Measurements from ENCODE around the gene SPACA7.

SPACA7 gene

DNA sequence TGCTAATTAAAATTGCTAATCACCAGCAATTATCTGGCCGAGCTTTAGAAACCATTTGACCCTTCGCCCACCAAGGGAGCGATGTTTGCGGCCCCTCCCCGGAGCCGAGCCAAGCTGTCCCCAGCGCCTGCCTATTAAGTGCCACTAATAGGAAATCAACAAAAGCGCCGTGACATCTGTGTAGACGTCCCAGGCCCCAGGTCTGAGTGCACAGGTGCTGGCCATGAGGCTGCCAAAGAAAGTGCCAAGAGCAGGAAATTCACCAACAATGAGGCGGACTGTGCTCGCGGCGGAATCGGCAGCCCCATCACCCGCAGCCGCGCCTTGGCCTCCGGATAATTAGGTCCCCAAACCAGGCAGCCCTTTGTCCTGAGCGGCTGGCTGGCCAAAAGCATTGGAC lies 44.5 kb upstream of the SPACA7 start:
- no peak for DNase-seq (ENCODE audit: low read depth)
- H3K4me3 ChIP-seq (ENCODE audit: control insufficient read depth, low read depth, low read length), result no peak overlapping the region
- TF ChIP-seq, protein P1, sequence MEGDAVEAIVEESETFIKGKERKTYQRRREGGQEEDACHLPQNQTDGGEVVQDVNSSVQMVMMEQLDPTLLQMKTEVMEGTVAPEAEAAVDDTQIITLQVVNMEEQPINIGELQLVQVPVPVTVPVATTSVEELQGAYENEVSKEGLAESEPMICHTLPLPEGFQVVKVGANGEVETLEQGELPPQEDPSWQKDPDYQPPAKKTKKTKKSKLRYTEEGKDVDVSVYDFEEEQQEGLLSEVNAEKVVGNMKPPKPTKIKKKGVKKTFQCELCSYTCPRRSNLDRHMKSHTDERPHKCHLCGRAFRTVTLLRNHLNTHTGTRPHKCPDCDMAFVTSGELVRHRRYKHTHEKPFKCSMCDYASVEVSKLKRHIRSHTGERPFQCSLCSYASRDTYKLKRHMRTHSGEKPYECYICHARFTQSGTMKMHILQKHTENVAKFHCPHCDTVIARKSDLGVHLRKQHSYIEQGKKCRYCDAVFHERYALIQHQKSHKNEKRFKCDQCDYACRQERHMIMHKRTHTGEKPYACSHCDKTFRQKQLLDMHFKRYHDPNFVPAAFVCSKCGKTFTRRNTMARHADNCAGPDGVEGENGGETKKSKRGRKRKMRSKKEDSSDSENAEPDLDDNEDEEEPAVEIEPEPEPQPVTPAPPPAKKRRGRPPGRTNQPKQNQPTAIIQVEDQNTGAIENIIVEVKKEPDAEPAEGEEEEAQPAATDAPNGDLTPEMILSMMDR (IDR thresholded peaks at IDR 0.05; ENCODE audit: control insufficient read depth, insufficient read depth, low read depth, low read length, missing control alignments), result no peak

DNA sequence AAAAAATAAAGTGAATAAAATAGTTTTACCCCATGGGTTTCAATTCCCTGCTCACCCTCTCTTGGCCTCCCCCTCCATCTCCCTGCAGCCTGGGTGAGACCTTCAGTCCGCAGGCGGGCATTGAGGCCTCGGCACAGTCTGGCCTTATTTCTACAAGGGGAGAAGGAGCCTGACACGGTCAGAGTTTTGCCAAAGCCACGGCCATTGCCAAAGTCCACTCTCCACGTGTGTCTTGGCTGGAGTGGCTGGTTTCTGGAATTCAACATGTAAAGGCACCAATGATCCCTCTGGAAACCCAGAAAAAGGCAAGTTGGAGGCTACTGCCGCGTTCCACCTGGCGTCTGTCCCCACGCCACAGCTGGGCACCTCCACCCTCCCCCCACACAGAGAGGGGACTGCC lies 43.4 kb upstream of the SPACA7 start:
- no peak for DNase-seq (ENCODE audit: low read depth)
- H3K4me3 ChIP-seq (ENCODE audit: control insufficient read depth, low read depth, low read length), result no peak overlapping the region
- TF ChIP-seq, protein P1 (IDR thresholded peaks at IDR 0.05; ENCODE audit: control insufficient read depth, insufficient read depth, low read depth, low read length, missing control alignments), result no peak

DNA sequence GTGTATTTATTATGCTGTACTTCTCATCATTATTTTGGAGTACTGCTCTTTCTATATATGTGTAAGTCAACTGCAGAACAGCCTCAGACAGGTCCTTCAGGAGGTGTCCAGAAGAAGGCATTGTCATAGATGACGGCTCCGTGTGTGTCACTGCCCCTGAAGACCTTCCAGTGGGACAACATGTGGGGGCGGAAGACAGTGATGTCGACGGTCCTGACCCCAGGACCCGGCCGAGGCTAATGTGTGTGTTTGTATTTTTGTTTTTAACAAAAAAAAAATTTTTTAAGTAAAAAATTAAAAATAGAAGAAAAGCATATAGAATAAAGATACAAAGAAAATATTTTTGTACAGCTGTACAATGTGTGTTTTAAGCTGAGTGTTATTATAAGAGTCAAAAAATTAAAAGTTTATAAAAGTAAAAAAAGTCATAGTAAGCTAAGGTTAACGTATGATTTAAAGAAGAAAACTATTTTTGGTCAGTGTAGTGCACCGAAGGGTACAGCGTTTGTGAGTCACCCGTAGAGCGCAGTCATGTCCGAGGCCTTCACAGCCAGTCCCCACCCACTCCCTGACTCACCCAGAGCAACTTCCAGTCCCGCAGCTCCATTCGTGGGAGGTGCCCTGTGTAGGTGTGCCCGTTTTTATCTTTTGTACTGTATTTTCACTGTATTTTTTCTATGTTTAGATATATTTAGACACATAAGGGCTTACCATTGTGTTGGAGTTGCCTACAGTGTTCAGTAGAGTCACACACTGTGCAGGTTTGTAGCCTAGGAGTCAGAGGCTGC lies 42.2 kb upstream of the SPACA7 start:
- TF ChIP-seq, protein P1 (IDR thresholded peaks at IDR 0.05; ENCODE audit: control insufficient read depth, insufficient read depth, low read depth, low read length, missing control alignments), result no peak
- no peak for DNase-seq (ENCODE audit: low read depth)
- no peak overlapping the region for H3K4me3 ChIP-seq (ENCODE audit: control insufficient read depth, low read depth, low read length)

DNA sequence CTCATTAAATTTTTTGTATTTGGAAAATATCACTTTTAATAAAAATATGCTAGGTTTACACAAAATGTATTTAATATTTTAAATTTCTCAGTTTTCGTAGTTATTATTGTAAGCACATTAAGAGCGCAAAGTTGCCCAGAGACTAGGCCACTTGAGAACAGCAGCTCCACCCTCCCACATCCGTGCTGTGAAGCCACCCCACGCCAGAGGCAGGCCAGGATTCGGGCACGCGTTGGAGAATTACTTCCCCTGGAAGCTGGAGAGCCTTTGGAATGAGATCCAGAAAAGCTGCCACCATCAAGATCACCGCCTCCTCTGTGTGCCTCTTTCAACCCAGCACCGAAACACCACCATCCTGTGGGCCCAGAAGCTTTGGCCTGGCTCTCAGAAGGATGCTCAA lies 41.0 kb upstream of the SPACA7 start:
- TF ChIP-seq, protein P1 (IDR thresholded peaks at IDR 0.05; ENCODE audit: control insufficient read depth, insufficient read depth, low read depth, low read length, missing control alignments), result no peak
- no peak for DNase-seq (ENCODE audit: low read depth)
- H3K4me3 ChIP-seq (ENCODE audit: control insufficient read depth, low read depth, low read length), result no peak overlapping the region

DNA sequence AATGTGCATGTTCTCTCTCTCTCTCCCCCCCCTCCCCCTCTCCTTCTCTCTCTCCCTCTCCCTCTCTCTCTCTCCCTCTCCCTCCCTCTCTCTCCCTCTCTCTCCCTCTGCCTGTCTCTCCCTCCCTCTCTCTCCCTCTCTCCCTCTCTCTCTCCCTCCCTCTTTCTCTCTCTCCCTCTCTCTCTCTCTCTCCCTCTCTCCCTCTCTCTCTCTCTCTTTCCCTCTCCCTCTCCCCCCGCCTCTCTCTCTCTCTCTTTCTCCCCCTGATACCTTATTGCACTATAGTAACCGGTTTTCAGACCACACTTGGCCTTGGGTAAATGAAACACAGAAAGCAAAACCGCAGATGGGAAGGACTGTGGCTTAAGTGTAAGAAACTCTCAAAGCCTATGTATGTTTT lies 34.7 kb upstream of the SPACA7 start:
- no peak for DNase-seq (ENCODE audit: low read depth)
- TF ChIP-seq, protein P1 (IDR thresholded peaks at IDR 0.05; ENCODE audit: control insufficient read depth, insufficient read depth, low read depth, low read length, missing control alignments), result no peak
- no peak overlapping the region for H3K4me3 ChIP-seq (ENCODE audit: control insufficient read depth, low read depth, low read length)

DNA sequence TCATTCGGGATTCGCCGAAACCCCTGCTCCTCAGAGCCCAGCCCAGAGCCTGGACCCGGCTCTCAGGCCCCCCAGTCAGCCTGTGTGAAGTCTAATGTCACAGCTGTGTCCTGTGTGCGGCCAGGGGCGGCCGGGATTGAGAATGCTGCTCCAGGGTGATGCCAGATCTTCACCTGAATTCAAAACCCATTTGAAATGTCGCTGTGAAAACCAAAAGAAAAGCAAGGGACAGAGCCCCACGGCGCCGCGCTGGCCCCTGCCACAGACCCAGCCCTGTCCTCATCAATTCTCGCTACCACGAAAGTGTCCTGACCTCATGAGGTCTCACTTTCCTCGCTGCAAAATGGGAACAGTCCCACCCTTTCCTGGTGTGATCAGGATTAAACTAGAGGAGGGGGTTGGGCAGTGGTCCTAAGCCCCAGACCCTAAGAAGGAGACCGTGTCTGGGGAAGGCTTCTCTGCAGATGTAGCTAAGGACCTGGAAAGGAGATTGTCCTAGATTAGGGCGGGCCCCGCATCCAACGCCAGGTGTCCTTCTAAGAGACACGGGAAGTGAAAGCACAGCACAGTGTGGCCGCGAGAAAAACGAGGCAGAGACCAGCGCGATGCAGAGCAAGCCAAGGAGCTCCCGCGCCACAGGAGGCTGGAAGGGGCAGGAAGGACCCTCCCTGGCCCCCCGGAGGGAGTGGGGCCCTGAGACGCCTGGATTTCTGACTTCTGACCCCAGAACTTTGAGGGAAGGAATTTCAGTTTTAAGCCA lies 34.0 kb upstream of the SPACA7 start:
- TF ChIP-seq, protein P1 (IDR thresholded peaks at IDR 0.05; ENCODE audit: control insufficient read depth, insufficient read depth, low read depth, low read length, missing control alignments), result no peak
- no peak overlapping the region for H3K4me3 ChIP-seq (ENCODE audit: control insufficient read depth, low read depth, low read length)
- no peak for DNase-seq (ENCODE audit: low read depth)
